DOHH2 (cell line): Measurements from ENCODE around the gene TAL1.

ENCODE experiments used
- CTCF ChIP-seq: fragments of 200-600 bp; sonication (generic); IDR thresholded peaks from one replicate; pipeline ENCODE4 v1.5.1; 2014; ENCODE audit warnings: antibody characterized with exemption, mild to moderate bottlenecking, low read depth, low read length; ENCODE audit not compliant: poor library complexity, severe bottlenecking
- EZH2phosphoT487 ChIP-seq: fragments of 200-600 bp; sonication (generic); IDR thresholded peaks from 2 replicates; pipeline ENCODE4 v1.6.1; 2017; ENCODE audit warnings: borderline replicate concordance, mild to moderate bottlenecking, antibody characterized with exemption, low read length, moderate library complexity, mixed read lengths

DNA sequence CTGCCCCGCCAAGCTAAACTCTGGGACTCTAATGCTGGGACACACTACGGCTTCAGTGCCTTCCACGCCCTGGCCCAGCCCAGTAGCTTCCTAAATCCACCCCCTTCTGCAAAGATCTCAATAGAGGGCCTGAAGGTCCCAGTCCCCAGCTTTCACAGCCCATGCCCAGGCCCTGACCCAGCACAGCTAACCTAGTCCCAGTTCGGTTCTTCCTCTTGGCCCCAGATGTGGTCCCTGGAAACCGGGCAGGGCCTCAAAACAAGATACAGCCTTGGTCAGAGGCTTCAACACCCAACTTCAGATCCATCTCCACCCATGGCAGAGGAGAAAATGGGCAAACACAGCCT, 41.5 kb downstream of the TAL1 start:
- TF ChIP-seq CTCF (no peak), EZH2phosphoT487 (no peak)
